ENCODE results near the gene EHD1. TPM values are rescaled to one million over a fixed set of nuclear protein-coding genes. Genes with fewer than 3 reads are reported as not detected.

Gene EHD1
- polyA plus RNA-seq, 2 donors: 16.1 to 28.7 TPM

DNA sequence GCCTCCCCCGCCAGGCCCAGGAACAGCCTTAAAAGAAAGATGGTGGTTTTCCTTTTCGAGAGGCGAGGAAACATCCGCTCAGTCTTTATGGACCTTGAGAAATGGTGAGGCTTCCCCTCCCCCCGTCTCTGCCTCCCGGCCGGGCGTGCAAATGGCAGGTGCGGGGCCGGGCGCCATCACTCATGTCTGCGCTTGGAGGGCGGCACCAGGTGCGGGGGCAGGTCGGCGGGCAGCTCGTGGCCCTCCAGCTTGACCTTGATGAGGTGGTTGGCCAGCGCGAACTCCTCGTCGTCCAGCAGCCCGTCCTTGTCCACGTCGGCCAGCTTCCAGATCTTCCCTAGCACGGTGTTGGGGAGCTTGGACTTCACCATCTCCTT, 24.3 kb downstream of the EHD1 start:
- Histone ChIP-seq H3K36me3 (ENCODE audit: control insufficient read depth in 2 of 2, insufficient read depth in 2 of 2, low read length in 1 of 2) (peaks cover 0 to 22% of the 10 kb centered on the region in 2 donors), H3K4me1 (ENCODE audit: control insufficient read depth in 2 of 2, insufficient read depth in 2 of 2, low read length in 1 of 2) (peaks cover 29 to 52% of the 10 kb centered on the region in 2 donors), H3K4me3 (ENCODE audit: low read depth in 1 of 2, low read length in 2 of 2) (no peak overlapping the region)

DNA sequence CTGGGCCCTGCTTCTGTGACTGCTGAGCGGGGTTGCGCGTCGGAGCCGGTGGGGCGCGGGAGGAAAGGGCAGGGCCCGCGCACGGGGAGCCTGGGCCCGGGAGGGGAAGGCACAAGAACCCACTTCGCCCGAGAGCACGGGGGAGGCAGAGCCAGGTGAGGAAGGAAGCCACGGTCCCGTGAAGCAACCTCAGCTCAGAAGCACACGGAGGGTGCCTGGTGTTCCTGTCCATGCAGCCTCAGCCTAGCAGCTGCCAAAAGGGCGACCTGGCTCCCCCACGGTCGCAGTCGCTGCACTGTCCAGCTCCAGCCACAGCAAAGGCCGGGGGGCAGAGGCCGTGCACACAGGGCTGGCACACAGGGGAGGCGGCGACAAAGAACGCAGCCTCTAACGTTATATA, 24.7 kb downstream of the EHD1 start:
- Histone ChIP-seq H3K27me3 (ENCODE audit: control insufficient read depth in 1 of 2, insufficient read depth in 2 of 2, low read length in 2 of 2) (no peaks in the 10 kb centered on the region), H3K9me3 (ENCODE audit: control insufficient read depth in 2 of 2, insufficient read depth in 1 of 2, low read depth in 1 of 2, low read length in 1 of 2) (no peaks in the 10 kb centered on the region), H3K4me1 (ENCODE audit: control insufficient read depth in 2 of 2, insufficient read depth in 2 of 2, low read length in 1 of 2) (peaks cover 29 to 51% of the 10 kb centered on the region in 2 donors), H3K4me3 (ENCODE audit: low read depth in 1 of 2, low read length in 2 of 2) (no peak overlapping the region), H3K27ac (ENCODE audit: low read depth in 2 of 2, low read length in 1 of 2) (peak overlapping the region in 1 of 2 donors; percentile 45), H3K36me3 (ENCODE audit: control insufficient read depth in 2 of 2, insufficient read depth in 2 of 2, low read length in 1 of 2) (peaks cover 0 to 18% of the 10 kb centered on the region in 2 donors)
- WGBS, 2 donors: 69 to 74% methylated on average over 25 to 27 of the region's 27 CpGs

More for the DNA sequence above, 24.3 kb downstream of the EHD1 start:
- H3K27me3 ChIP-seq (ENCODE audit: control insufficient read depth in 1 of 2, insufficient read depth in 2 of 2, low read length in 2 of 2): no peaks in the 10 kb centered on the region
- peak overlapping the region; percentile 73 to 96 for H3K27ac ChIP-seq (ENCODE audit: low read depth in 2 of 2, low read length in 1 of 2)
- no peaks in the 10 kb centered on the region for H3K9me3 ChIP-seq (ENCODE audit: control insufficient read depth in 2 of 2, insufficient read depth in 1 of 2, low read depth in 1 of 2, low read length in 1 of 2)
- 93 to 95% methylated on average over 25 of the region's 25 CpGs for WGBS, 2 donors

DNA sequence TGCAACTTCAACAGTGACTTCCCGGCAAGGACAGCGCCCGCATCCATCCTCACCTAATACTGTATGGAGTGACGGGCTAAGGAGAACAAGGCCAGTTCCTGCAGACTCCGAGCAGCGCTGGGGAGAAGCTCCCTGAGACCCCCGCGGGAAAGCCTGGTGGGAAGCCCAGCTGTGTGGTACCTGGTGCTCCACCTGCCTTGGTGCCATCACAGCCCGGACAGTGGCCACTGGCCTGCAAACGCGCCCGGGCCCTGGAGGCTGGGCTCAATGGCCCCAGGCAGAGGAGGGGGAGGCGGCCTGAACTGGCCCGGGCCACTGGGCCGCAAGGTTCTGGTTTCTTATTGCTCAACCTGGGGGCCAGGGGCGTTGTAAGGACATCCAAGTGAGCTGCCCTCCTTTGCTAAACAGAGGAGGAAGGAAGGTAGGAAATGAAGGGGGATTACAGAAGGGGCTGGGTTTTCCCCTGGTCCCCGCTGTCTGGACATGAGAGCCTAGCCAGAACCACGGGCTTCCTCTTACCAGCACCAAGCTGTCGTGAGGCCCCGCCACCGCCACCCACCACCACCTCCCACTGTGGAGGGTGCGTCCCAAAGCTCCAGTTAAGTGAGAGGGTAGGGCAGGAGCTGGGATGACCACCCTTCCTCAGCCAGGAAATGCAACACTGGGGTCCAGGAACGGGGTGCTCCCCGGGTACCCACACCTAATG, 25.5 kb downstream of the EHD1 start:
- H3K4me3 ChIP-seq (ENCODE audit: low read depth in 1 of 2, low read length in 2 of 2): no peak overlapping the region
- H3K9me3 ChIP-seq (ENCODE audit: control insufficient read depth in 2 of 2, insufficient read depth in 1 of 2, low read depth in 1 of 2, low read length in 1 of 2): no peaks in the 10 kb centered on the region
- peaks cover 29 to 52% of the 10 kb centered on the region in 2 donors for H3K4me1 ChIP-seq (ENCODE audit: control insufficient read depth in 2 of 2, insufficient read depth in 2 of 2, low read length in 1 of 2)
- H3K27ac ChIP-seq (ENCODE audit: low read depth in 2 of 2, low read length in 1 of 2): peak overlapping the region in 1 of 2 donors; percentile 25
- peaks cover 0 to 17% of the 10 kb centered on the region in 2 donors for H3K36me3 ChIP-seq (ENCODE audit: control insufficient read depth in 2 of 2, insufficient read depth in 2 of 2, low read length in 1 of 2)
- WGBS, 2 donors: 73 to 76% methylated on average over 24 of the region's 24 CpGs
- H3K27me3 ChIP-seq (ENCODE audit: control insufficient read depth in 1 of 2, insufficient read depth in 2 of 2, low read length in 2 of 2): no peaks in the 10 kb centered on the region

GRCh38 chr11:64851831-64852351, 26.5 kb downstream of the EHD1 start:
- no peaks in the 10 kb centered on the region for H3K9me3 ChIP-seq (ENCODE audit: control insufficient read depth in 2 of 2, insufficient read depth in 1 of 2, low read depth in 1 of 2, low read length in 1 of 2)
- H3K27me3 ChIP-seq (ENCODE audit: control insufficient read depth in 1 of 2, insufficient read depth in 2 of 2, low read length in 2 of 2): no peaks in the 10 kb centered on the region
- H3K36me3 ChIP-seq (ENCODE audit: control insufficient read depth in 2 of 2, insufficient read depth in 2 of 2, low read length in 1 of 2): peaks cover 0 to 12% of the 10 kb centered on the region in 2 donors
- 75 to 76% methylated on average over 8 of the region's 8 CpGs for WGBS, 2 donors
- H3K4me3 ChIP-seq (ENCODE audit: low read depth in 1 of 2, low read length in 2 of 2): no peak overlapping the region
- H3K4me1 ChIP-seq (ENCODE audit: control insufficient read depth in 2 of 2, insufficient read depth in 2 of 2, low read length in 1 of 2): peaks cover 23 to 50% of the 10 kb centered on the region in 2 donors
- H3K27ac ChIP-seq (ENCODE audit: low read depth in 2 of 2, low read length in 1 of 2): peak overlapping the region; percentile 57 to 62

DNA sequence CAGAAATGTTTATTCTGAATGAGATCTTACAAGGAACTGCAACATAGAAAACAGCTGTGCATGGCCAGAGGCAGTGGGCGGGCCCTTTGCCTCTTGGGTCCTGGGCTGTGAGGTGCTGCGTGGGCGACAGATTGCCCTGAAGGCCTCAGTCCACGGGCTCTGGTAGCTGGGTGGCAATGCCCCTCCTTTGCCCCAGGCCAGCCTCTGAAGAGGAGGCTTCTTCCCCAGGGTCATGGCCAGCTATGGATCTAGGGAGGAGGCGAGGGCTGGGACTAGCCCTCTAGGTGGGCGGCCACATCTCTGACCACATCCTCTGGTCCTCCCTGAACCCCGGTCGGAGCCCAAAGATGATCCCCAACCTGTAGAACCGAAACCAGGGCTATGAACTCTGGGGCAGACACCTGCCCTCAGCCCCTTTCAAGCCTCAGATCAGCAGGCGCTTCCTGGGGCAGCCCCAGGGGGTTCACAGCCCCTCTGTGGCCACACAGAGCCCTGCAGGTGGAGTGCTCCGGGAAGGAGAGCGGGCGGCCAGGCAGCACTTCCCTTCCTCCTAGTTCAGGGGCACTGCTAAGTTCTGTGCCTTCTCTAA, 27.3 kb downstream of the EHD1 start:
- Histone ChIP-seq H3K27me3 (ENCODE audit: control insufficient read depth in 1 of 2, insufficient read depth in 2 of 2, low read length in 2 of 2) (no peaks in the 10 kb centered on the region), H3K27ac (ENCODE audit: low read depth in 2 of 2, low read length in 1 of 2) (peak overlapping the region; percentile 57 to 84), H3K9me3 (ENCODE audit: control insufficient read depth in 2 of 2, insufficient read depth in 1 of 2, low read depth in 1 of 2, low read length in 1 of 2) (no peaks in the 10 kb centered on the region), H3K36me3 (ENCODE audit: control insufficient read depth in 2 of 2, insufficient read depth in 2 of 2, low read length in 1 of 2) (peaks cover 0 to 12% of the 10 kb centered on the region in 2 donors), H3K4me1 (ENCODE audit: control insufficient read depth in 2 of 2, insufficient read depth in 2 of 2, low read length in 1 of 2) (peaks cover 18 to 43% of the 10 kb centered on the region in 2 donors), H3K4me3 (ENCODE audit: low read depth in 1 of 2, low read length in 2 of 2) (no peak overlapping the region)
- 49 to 52% methylated on average over 13 of the region's 13 CpGs for WGBS, 2 donors

DNA sequence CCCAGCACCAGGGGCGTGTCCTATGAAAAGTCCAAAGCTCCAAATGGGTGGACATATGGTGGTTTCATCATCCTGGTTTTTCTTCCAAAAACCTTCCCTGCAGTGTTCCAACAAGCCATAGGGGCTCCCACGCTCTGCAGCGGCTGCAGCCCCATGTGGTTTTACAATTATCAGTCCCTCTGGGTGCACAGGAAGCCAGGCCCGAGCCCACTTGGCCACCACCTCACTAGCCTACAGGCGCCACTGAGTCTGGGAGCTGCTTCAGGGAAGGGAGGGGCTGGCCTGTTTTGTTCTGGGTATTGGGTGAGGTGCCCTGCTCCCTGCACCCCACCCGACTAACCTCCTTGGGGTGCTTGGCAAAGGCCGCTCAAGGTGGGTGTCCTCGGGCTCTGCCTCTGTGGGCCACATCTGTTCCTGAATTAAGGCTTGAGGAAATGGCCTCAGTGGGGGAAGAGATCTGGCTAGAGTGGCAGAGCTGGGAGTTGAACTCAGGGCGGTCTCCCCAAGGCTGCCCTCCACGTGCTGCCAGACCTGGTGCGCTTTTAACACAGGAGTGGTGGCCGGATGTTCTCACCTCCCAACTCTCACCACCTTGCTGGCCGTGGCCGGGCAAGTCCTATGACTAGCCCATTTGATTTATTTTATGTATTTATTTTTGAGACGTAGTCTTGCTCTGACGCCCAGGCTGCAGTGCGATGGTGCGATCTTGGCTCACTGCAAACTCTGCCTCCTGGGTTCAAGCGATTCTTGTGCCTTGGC, 28.6 kb downstream of the EHD1 start:
- no peak overlapping the region for H3K4me3 ChIP-seq (ENCODE audit: low read depth in 1 of 2, low read length in 2 of 2)
- peaks cover 8 to 34% of the 10 kb centered on the region in 2 donors for H3K4me1 ChIP-seq (ENCODE audit: control insufficient read depth in 2 of 2, insufficient read depth in 2 of 2, low read length in 1 of 2)
- WGBS, 2 donors: 72 to 76% methylated on average over 19 of the region's 19 CpGs
- peak overlapping the region in 1 of 2 donors; percentile 8 for H3K27ac ChIP-seq (ENCODE audit: low read depth in 2 of 2, low read length in 1 of 2)
- H3K9me3 ChIP-seq (ENCODE audit: control insufficient read depth in 2 of 2, insufficient read depth in 1 of 2, low read depth in 1 of 2, low read length in 1 of 2): no peaks in the 10 kb centered on the region
- no peaks in the 10 kb centered on the region for H3K27me3 ChIP-seq (ENCODE audit: control insufficient read depth in 1 of 2, insufficient read depth in 2 of 2, low read length in 2 of 2)
- peaks cover 0 to 12% of the 10 kb centered on the region in 2 donors for H3K36me3 ChIP-seq (ENCODE audit: control insufficient read depth in 2 of 2, insufficient read depth in 2 of 2, low read length in 1 of 2)

DNA sequence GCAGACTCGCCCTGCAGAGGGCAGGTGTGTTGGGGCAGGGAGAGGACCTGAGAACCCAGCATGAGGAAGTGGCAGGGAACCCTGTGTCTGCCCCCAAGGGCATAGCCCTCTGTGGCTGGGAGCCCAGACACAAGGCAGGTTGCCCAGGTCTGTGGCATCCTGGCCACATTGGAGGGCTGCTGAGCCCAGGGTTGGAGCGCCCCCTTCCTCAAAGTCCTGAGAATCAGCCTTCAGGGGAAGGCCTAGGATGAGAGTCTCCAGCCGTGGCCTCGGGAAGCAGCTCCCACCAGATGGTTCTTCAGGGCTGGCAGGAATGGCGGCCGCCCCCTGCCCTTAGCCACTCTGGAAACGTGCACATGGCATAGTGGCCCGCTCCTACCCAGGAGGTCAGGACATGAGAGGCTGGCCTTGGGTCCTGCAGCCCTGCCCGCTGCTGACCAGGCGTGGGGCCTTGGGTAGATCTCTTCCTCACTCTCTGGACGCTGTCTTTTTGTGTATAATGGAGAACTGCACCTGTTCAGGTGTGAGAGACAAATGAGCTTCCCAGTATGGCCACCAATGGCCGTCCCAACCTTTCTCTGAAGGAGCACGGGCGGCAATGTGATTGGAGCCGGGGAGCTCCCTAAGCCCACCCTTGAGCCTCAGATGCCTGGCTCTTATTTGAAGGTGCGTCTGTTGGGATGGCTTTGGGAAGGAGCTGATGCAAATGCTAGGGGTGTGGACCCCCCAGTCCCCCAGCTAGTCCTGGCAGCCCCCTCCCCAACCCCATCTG, 29.4 kb downstream of the EHD1 start:
- WGBS, 2 donors: 77% methylated on average over 16 of the region's 16 CpGs
- H3K4me3 ChIP-seq (ENCODE audit: low read depth in 1 of 2, low read length in 2 of 2): no peak overlapping the region
- peaks cover under 1 to 26% of the 10 kb centered on the region in 2 donors for H3K4me1 ChIP-seq (ENCODE audit: control insufficient read depth in 2 of 2, insufficient read depth in 2 of 2, low read length in 1 of 2)
- H3K36me3 ChIP-seq (ENCODE audit: control insufficient read depth in 2 of 2, insufficient read depth in 2 of 2, low read length in 1 of 2): peaks cover 0 to 5% of the 10 kb centered on the region in 2 donors
- no peaks in the 10 kb centered on the region for H3K9me3 ChIP-seq (ENCODE audit: control insufficient read depth in 2 of 2, insufficient read depth in 1 of 2, low read depth in 1 of 2, low read length in 1 of 2)
- H3K27me3 ChIP-seq (ENCODE audit: control insufficient read depth in 1 of 2, insufficient read depth in 2 of 2, low read length in 2 of 2): no peaks in the 10 kb centered on the region
- H3K27ac ChIP-seq (ENCODE audit: low read depth in 2 of 2, low read length in 1 of 2): no peak overlapping the region

GRCh38 chr11:64848214-64848825, 30.1 kb downstream of the EHD1 start:
- H3K27ac ChIP-seq (ENCODE audit: low read depth in 2 of 2, low read length in 1 of 2): peak overlapping the region; percentile 6 to 13
- H3K4me1 ChIP-seq (ENCODE audit: control insufficient read depth in 2 of 2, insufficient read depth in 2 of 2, low read length in 1 of 2): peaks cover 0 to 23% of the 10 kb centered on the region in 2 donors
- 68 to 69% methylated on average over 6 of the region's 6 CpGs for WGBS, 2 donors

More at GRCh38 chr11:64848214-64848825, 30.1 kb downstream of the EHD1 start:
- Histone ChIP-seq H3K27me3 (ENCODE audit: control insufficient read depth in 1 of 2, insufficient read depth in 2 of 2, low read length in 2 of 2) (no peaks in the 10 kb centered on the region), H3K4me3 (ENCODE audit: low read depth in 1 of 2, low read length in 2 of 2) (no peak overlapping the region), H3K36me3 (ENCODE audit: control insufficient read depth in 2 of 2, insufficient read depth in 2 of 2, low read length in 1 of 2) (peaks cover 0 to 2% of the 10 kb centered on the region in 2 donors), H3K9me3 (ENCODE audit: control insufficient read depth in 2 of 2, insufficient read depth in 1 of 2, low read depth in 1 of 2, low read length in 1 of 2) (no peaks in the 10 kb centered on the region)
